PC-9 (cell line): ENCODE data around the gene CRTAC1. TPM values are rescaled to one million over a fixed set of nuclear protein-coding genes. Genes with fewer than 3 reads are reported as not detected.

Source experiments
- BruUV-seq: library from RNA; stranded (reverse); fragments of 400-500 nt; replicated peaks from 2 replicates; lab custom pipeline; 2021; lab: Mats Ljungman, UMichigan
- CTCF ChIA-PET: fragments of 300-600 bp; sonication (Branson Sonifier 250); formaldehyde crosslinking; loops from one replicate; lab custom pipeline; 2022; ENCODE audit warnings: antibody characterized with exemption; lab: Charles Lee
- POLR2A ChIA-PET: fragments of 300-600 bp; sonication (Branson Sonifier 250); formaldehyde crosslinking; loops from one replicate; lab custom pipeline; 2022; ENCODE audit warnings: antibody characterized with exemption; ENCODE audit not compliant: unreplicated experiment; lab: Charles Lee
- DNase-seq, 2 experiments: peaks; one replicate each; pipeline versions ENCODE4 v3.0.0 to v3.0.0-alpha.2; 2015 to 2022; ENCODE audit warnings: mixed read lengths in 1 of 2
- H2AFZ ChIP-seq: fragments of 200-600 bp; sonication (generic); 2 replicates; pipeline ENCODE4 v1.8.1; 2017; ENCODE audit warnings: antibody characterized with exemption
- H3F3A ChIP-seq: fragments of 200-600 bp; sonication (generic); 2 replicates; pipeline ENCODE4 v1.8.1; 2017; ENCODE audit warnings: antibody characterized with exemption, mild to moderate bottlenecking, low read depth; ENCODE audit not compliant: insufficient read depth
- H3K27ac ChIP-seq: fragments of 200-600 bp; sonication (generic); 2 replicates; pipeline ENCODE4 v1.6.1; 2016; ENCODE audit warnings: mixed run types
- H3K27me3 ChIP-seq: fragments of 200-600 bp; sonication (generic); 2 replicates; pipeline ENCODE4 v1.6.1; 2016; ENCODE audit warnings: low read depth, mixed run types; ENCODE audit not compliant: insufficient read depth
- H3K36me3 ChIP-seq: fragments of 200-600 bp; sonication (generic); 2 replicates; pipeline ENCODE4 v1.6.1; 2016; ENCODE audit warnings: low read depth, mixed run types
- H3K4me1 ChIP-seq: fragments of 200-600 bp; sonication (generic); replicated peaks from 2 replicates; pipeline ENCODE4 v1.6.1; 2016; ENCODE audit warnings: mixed run types; ENCODE audit not compliant: insufficient read depth
- H3K4me2 ChIP-seq: fragments of 200-600 bp; sonication (generic); 2 replicates; pipeline ENCODE4 v1.6.1; 2017; ENCODE audit warnings: mixed run types
- H3K4me3 ChIP-seq: fragments of 200-600 bp; sonication (generic); 2 replicates; pipeline ENCODE4 v1.6.1; 2016; ENCODE audit warnings: mixed run types
- H3K79me2 ChIP-seq: fragments of 200-600 bp; sonication (generic); 2 replicates; pipeline ENCODE4 v1.6.1; 2017; ENCODE audit warnings: low read depth, mixed run types
- H3K9me2 ChIP-seq: fragments of 200-600 bp; sonication (generic); 2 replicates; pipeline ENCODE4 v1.8.1; 2017; ENCODE audit warnings: mild to moderate bottlenecking; ENCODE audit not compliant: insufficient read depth
- H3K9me3 ChIP-seq: fragments of 200-600 bp; sonication (generic); 2 replicates; pipeline ENCODE4 v1.8.1; 2016; ENCODE audit warnings: low read depth; ENCODE audit not compliant: insufficient read depth
- H4K20me1 ChIP-seq: fragments of 200-600 bp; sonication (generic); 2 replicates; pipeline ENCODE4 v1.8.1; 2017; ENCODE audit not compliant: insufficient read depth
- CTCF ChIP-seq: fragments of 200-600 bp; sonication (generic); conservative IDR thresholded peaks from 2 replicates; pipeline ENCODE4 v1.6.1; 2017; ENCODE audit warnings: mixed run types, antibody characterized with exemption, mild to moderate bottlenecking, moderate library complexity
- EZH2 ChIP-seq: fragments of 200-600 bp; sonication (generic); IDR thresholded peaks from 2 replicates; pipeline ENCODE4 v1.8.0; 2017; ENCODE audit warnings: antibody characterized with exemption, low read depth
- intact Hi-C: fragments of 100-400 bp; cut with micrococcal nuclease; formaldehyde crosslinking; loops from one replicate; pipeline ENCODE4 v1.10.0; 2022; ENCODE audit not compliant: unreplicated experiment
- total RNA-seq: library from RNA; stranded (reverse); gene quantifications from 2 replicates; pipeline ENCODE4 v1.2.3, GENCODE V29; 2021

Gene CRTAC1
- total RNA-seq, 1 experiment from 2014 or later = not detected

DNA sequence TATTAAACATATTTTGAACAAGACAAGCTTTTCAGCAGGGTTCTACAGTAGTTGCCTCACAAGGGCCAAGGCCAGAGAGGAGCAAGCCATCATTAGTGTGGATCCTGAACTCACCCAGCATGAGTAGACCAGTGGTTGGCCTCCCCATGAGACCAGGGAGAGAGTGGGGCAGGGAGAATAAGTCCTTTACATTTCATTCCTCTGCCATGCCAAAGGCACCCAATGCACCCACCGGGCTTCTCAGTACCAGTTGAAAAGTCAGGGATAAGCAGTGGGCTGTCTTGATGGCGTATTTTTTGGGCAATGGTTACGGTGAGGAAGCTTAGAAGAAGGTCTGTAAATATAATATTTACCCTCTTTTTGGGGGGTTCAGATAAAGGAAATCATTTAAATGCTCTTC lies 16.6 kb downstream of the CRTAC1 start:
- H3K4me3 ChIP-seq = no peak overlapping the region

GRCh38 chr10:98013122-98013521 lies 17.3 kb downstream of the CRTAC1 start:
- no peaks in the 10 kb centered on the region for H3F3A ChIP-seq
- H3K4me3 ChIP-seq = no peak overlapping the region
- H3K4me2 ChIP-seq = no peak overlapping the region
- no peaks in the 10 kb centered on the region for H3K9me2 ChIP-seq
- DNase-seq = no peak
- H2AFZ ChIP-seq = no peak overlapping the region
- peaks cover 68% of the 10 kb centered on the region for H3K27me3 ChIP-seq
- H3K79me2 ChIP-seq = no peaks in the 10 kb centered on the region
- ChIA-PET POLR2A (no interaction called here), CTCF (no interaction called here)
- H4K20me1 ChIP-seq = no peaks in the 10 kb centered on the region
- H3K36me3 ChIP-seq = no peaks in the 10 kb centered on the region
- intact Hi-C loops = no loop called here
- H3K4me1 ChIP-seq = no peaks in the 10 kb centered on the region
- H3K9me3 ChIP-seq = no peaks in the 10 kb centered on the region
- H3K27ac ChIP-seq = no peak overlapping the region
- no peak for TF ChIP-seq EZH2
- TF ChIP-seq CTCF = no peak
- BruUV-seq = no TSS peak

More for the DNA sequence above, 16.6 kb downstream of the CRTAC1 start:
- Histone ChIP-seq H3K79me2 (no peaks in the 10 kb centered on the region), H3K4me1 (no peaks in the 10 kb centered on the region), H3K9me3 (no peaks in the 10 kb centered on the region), H3K27ac (no peak overlapping the region), H3K27me3 (peaks cover 75% of the 10 kb centered on the region), H3K9me2 (no peaks in the 10 kb centered on the region), H3F3A (no peaks in the 10 kb centered on the region), H4K20me1 (no peaks in the 10 kb centered on the region), H2AFZ (no peak overlapping the region), H3K4me2 (no peak overlapping the region), H3K36me3 (no peaks in the 10 kb centered on the region)
- intact Hi-C loops = no loop called here
- DNase-seq = no peak
- POLR2A ChIA-PET = no interaction called here
- no TSS peak for BruUV-seq
- no peak for TF ChIP-seq EZH2
- TF ChIP-seq CTCF = no peak
- CTCF ChIA-PET = no interaction called here

DNA sequence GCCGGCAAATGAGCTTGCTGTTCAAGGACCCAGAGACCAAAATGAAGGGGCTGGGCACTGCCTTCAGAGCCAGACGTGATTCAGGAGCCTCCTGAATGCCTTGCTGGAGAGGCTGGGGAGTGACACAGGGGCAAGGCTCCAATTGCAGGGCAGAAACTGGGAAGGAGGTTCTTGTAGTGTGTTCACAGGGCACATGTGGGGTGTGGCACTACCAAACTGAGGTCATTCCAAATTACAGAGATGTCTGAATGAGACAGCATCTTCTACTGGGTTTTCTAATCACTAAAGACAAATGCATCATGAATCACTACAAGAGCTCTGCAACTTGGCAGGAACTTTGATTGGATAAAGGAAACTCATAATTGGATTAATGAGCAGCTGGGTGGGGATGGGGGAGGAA lies 17.8 kb downstream of the CRTAC1 start:
- Histone ChIP-seq H4K20me1 (no peaks in the 10 kb centered on the region), H3K27me3 (peaks cover 68% of the 10 kb centered on the region)

More for the DNA sequence above, 17.8 kb downstream of the CRTAC1 start:
- Histone ChIP-seq H3K4me2 (no peak overlapping the region), H2AFZ (no peak overlapping the region), H3K4me3 (no peak overlapping the region), H3K36me3 (no peaks in the 10 kb centered on the region), H3K9me2 (no peaks in the 10 kb centered on the region), H3K9me3 (no peaks in the 10 kb centered on the region), H3K27ac (no peak overlapping the region), H3K4me1 (no peaks in the 10 kb centered on the region), H3K79me2 (no peaks in the 10 kb centered on the region), H3F3A (no peaks in the 10 kb centered on the region)
- TF ChIP-seq EZH2 (no peak), CTCF (no peak)
- intact Hi-C loops = no loop called here
- no TSS peak for BruUV-seq
- CTCF ChIA-PET = no interaction called here
- POLR2A ChIA-PET = no interaction called here
- no peak for DNase-seq
